ENCODE data around the gene SGCA.

DNA sequence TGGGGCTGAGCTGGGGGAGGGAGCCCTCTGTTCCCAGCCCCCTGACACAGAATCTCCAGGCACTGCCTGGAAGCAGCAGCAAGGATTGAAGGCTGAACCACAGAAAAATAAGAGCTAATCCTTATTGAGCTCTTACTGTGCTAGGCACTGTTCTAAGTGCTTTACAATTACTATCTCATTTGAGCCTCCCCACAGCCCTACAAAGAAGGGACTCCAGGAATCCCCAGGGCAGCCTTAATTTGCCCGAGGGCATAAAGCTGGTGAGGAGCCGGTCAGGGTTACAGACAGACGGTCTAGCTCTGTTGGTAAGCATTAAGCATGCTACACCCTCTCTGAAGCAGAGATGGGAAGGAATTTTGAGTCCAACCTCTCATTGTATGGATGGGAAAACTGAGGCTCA is 42.9 kb upstream of the SGCA start:
- TF ChIP-seq, protein P1, sequence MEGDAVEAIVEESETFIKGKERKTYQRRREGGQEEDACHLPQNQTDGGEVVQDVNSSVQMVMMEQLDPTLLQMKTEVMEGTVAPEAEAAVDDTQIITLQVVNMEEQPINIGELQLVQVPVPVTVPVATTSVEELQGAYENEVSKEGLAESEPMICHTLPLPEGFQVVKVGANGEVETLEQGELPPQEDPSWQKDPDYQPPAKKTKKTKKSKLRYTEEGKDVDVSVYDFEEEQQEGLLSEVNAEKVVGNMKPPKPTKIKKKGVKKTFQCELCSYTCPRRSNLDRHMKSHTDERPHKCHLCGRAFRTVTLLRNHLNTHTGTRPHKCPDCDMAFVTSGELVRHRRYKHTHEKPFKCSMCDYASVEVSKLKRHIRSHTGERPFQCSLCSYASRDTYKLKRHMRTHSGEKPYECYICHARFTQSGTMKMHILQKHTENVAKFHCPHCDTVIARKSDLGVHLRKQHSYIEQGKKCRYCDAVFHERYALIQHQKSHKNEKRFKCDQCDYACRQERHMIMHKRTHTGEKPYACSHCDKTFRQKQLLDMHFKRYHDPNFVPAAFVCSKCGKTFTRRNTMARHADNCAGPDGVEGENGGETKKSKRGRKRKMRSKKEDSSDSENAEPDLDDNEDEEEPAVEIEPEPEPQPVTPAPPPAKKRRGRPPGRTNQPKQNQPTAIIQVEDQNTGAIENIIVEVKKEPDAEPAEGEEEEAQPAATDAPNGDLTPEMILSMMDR (IDR thresholded peaks at IDR 0.05; ENCODE audit: control extremely low read depth in 1 of 3, insufficient read depth in 1 of 3, low read depth in 1 of 3, low read length in 3 of 3), result no peak
- TF ChIP-seq, protein P2, sequence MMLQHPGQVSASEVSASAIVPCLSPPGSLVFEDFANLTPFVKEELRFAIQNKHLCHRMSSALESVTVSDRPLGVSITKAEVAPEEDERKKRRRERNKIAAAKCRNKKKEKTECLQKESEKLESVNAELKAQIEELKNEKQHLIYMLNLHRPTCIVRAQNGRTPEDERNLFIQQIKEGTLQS (IDR thresholded peaks at IDR 0.05; ENCODE audit: insufficient read depth, low read depth, low read length), result no peak
- TF ChIP-seq POLR2A (IDR thresholded peaks at IDR 0.05; ENCODE audit: control extremely low read depth in 1 of 2, low read depth in 2 of 2, low read length in 2 of 2) (no peak), RFX5 (IDR thresholded peaks at IDR 0.05; ENCODE audit: borderline replicate concordance, low read depth, low read length) (no peak), SP4 (IDR thresholded peaks at IDR 0.05; ENCODE audit: low read length) (no peak), TCF12 (IDR thresholded peaks at IDR 0.05; ENCODE audit: low read depth, low read length) (no peak), CHD2 (IDR thresholded peaks at IDR 0.05; ENCODE audit: low read length) (no peak), TAF1 (IDR thresholded peaks at IDR 0.05; ENCODE audit: low read depth, low read length) (no peak), SRF (IDR thresholded peaks at IDR 0.05; ENCODE audit: low read depth, low read length) (no peak), KDM1A (IDR thresholded peaks at IDR 0.05; ENCODE audit: borderline replicate concordance, low read length) (no peak), MAFK (IDR thresholded peaks at IDR 0.05; ENCODE audit: low read depth, low read length) (no peak), SUZ12 (IDR thresholded peaks at IDR 0.05; ENCODE audit: low read length) (no peak)
